ENCODE results near the gene SMOC2. TPM values are rescaled to one million over a fixed set of nuclear protein-coding genes. Genes with fewer than 3 reads are reported as not detected.
"Not testable (repeated sequence)": the region's sequence is repeated elsewhere in the genome, so short reads cannot be mapped to it uniquely, and the experiment has no call there.

The SMOC2 gene
- total RNA-seq, 2 donors from 2014 or later: not detected

DNA sequence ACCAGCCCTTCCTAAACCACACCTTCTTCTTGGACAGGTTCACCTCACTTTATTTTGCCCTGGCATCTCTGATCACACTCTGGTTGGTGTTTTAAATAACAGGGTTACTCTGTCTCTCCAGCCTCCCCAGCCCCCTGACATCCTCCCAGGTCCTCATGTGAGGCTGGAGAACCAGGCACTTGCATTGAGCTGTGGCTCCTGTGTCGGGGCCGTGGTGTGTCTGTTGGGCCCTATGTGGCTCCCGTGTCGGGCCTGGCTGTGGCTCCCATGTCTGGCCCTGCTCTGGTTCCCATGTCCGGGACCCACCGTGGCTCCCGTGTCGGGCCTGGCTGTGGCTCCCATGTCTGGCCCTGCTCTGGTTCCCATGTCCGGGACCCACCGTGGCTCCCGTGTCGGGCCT, 170.0 kb downstream of the SMOC2 start:
- ATAC-seq; H3K9me3 ChIP-seq (ENCODE audit: control insufficient read depth, low read length, poor library complexity, severe bottlenecking); H3K4me1 Mint-ChIP-seq; H3K36me3 Mint-ChIP-seq (ENCODE audit: low read depth); H3K27ac Mint-ChIP-seq; DNase-seq: not testable (repeated sequence)
- Mint-ChIP-seq H3K4me3 (peak overlapping the region; percentile 36), H3K27me3 (peaks cover 10% of the 10 kb centered on the region)

DNA sequence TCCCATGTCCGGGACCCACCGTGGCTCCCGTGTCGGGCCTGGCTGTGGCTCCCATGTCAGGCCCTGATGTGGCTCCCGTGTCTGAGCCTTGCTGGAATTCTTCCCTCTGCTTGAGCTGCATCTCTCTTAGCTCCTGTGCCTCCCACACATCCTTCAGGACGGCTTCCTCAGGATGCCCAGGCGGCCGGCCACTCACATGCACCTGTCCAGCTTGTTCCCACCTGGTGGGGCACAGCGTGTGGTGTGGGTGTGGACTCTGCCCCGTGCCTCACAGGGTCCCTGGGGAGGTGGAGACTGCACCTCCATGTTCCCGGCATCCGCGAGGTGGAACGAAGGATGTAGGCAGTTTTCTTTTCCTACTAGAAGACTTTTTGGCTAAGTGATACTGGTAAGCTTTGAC, 170.7 kb downstream of the SMOC2 start:
- no peaks in the 10 kb centered on the region for H3K4me1 Mint-ChIP-seq
- no peak overlapping the region for H3K4me3 Mint-ChIP-seq
- H3K27ac Mint-ChIP-seq: no peak overlapping the region
- no peaks in the 10 kb centered on the region for H3K36me3 Mint-ChIP-seq (ENCODE audit: low read depth)
- no peak for ATAC-seq
- peaks cover 10% of the 10 kb centered on the region for H3K27me3 Mint-ChIP-seq
- no peaks in the 10 kb centered on the region for H3K9me3 ChIP-seq (ENCODE audit: control insufficient read depth, low read length, poor library complexity, severe bottlenecking)
- DNase-seq: no peak

DNA sequence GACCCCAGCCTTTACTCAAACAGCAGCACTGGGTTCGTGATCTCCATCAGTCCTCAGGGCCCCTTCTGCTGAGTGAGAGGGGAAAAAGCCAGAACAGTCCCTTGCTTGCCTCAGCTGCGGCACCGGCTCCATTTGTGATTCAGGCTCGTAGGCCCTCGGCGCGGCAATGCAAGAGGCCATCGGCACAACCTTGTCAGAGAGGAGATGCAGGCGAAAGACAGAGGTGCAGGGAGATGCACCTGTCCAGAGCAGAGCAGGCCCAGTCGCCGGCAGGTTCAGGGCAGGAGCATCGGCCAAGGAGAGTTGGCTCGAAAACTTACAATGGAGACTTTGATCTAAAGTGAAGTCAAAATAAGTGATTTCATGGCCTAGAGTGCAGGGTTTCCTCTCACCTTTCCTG, 171.6 kb downstream of the SMOC2 start:
- no peak overlapping the region for H3K4me3 Mint-ChIP-seq

DNA sequence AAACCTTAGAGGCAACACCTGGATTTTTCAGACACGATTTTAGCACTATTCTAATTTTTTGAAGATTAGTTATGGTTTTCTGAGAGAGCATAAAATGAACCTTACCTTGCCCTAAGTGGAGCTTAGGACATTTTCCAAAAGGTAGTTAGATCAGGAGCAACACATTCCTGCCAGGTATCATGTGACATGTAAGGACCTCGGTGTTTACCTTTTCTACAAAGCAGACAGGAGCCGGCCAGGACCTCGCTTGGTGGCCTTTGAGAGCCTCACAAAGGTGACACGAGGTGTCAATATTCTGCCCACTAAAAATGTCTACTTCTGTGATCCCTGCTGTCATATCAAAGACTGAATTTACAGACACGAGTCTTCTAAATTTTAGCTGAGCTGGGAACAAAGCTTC, 174.9 kb downstream of the SMOC2 start:
- no peaks in the 10 kb centered on the region for H3K9me3 ChIP-seq (ENCODE audit: control insufficient read depth, low read length, poor library complexity, severe bottlenecking)
- no peak for DNase-seq
- Mint-ChIP-seq H3K4me3 (no peak overlapping the region), H3K27ac (no peak overlapping the region), H3K36me3 (ENCODE audit: low read depth) (no peaks in the 10 kb centered on the region), H3K27me3 (no peaks in the 10 kb centered on the region), H3K4me1 (peaks cover 5% of the 10 kb centered on the region)
- no peak for ATAC-seq

More for the DNA sequence above, 171.6 kb downstream of the SMOC2 start:
- no peak for DNase-seq
- Mint-ChIP-seq H3K27me3 (peaks cover 10% of the 10 kb centered on the region), H3K27ac (no peak overlapping the region), H3K4me1 (no peaks in the 10 kb centered on the region), H3K36me3 (ENCODE audit: low read depth) (no peaks in the 10 kb centered on the region)
- no peaks in the 10 kb centered on the region for H3K9me3 ChIP-seq (ENCODE audit: control insufficient read depth, low read length, poor library complexity, severe bottlenecking)
- ATAC-seq: no peak

DNA sequence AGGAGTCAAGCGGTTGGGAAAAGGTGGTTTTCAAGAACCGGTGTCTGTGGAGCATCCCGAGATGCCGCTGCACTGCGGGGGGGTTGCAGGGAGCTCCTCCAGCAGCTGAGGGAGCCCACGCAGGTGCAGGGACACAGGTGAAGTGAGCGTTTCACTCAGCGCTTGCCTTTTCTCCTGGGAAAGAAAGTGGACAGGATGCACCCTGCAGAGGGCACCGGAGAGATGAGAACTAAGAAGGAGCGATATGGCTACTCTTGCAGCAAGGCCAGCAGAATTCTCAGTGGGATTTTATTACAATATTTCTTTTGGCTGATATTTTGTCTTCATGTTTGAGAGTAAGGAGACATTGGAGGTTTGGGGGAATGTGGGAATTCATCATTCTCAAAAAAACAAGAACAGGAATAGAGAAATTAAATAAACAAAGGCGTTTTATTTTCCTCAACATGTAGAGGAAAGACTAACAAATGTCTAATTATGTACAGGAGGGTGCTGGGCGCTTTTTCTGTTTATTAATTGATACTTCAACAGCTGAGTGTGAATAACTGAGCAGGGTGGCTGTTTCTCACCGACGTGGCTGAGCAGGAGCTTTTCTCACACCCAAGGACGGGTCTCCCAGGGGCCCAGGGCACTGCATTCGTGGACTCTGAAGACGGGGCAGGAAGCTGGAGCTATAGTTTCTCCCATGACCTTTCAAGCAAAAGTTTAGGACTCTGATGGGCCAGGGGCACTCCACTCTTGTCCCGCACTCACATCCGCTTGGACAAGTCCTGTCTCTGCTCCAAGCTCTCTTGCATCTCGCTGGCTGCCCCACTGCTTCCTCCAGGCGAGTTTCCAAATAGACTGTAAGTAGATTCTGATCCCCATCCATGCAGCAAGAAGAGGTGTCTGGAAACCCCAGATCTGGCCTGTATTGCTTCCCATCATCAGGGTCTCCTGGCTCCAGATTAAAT, 176.1 kb downstream of the SMOC2 start:
- Mint-ChIP-seq H3K4me3 (no peak overlapping the region), H3K36me3 (ENCODE audit: low read depth) (no peaks in the 10 kb centered on the region), H3K4me1 (peaks cover 5% of the 10 kb centered on the region), H3K27me3 (no peaks in the 10 kb centered on the region), H3K27ac (no peak overlapping the region)
- no peaks in the 10 kb centered on the region for H3K9me3 ChIP-seq (ENCODE audit: control insufficient read depth, low read length, poor library complexity, severe bottlenecking)
- DNase-seq: no peak
- ATAC-seq: no peak

DNA sequence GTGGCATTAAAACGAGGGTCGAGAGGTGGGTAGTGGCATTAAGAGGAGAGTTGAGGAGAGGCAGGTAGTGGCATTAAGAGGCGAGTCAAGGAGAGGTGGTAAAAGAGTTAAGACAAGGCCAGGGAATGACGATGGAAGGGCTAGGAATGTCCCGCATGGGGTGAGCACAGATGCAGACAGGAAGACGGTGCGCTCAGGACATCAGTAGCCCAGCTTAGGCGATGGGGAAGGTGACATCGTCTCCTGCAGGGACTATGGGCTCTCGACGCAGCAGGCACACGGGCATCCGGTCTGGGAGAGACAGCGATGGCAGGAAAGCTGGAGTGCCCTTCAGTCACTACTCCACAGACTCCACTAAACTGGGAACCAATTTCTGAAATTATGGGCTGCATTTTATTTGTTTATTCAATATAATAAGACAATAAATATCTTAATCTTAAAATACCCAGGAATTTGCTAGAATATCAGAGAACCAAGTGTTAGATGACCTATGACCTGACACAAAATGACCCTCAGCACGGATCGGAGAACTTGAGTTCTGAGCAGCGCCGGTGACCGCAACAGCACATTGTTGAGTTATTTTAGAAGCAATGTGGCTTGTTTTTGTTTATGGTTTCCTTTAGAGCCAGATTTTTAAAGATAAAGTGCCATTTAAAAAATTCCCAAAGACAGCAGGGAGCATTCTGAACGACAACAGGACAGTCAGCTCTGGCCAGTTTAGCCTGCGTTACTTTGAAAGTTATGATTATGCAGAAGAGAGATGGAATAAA, 177.7 kb downstream of the SMOC2 start:
- H3K9me3 ChIP-seq (ENCODE audit: control insufficient read depth, low read length, poor library complexity, severe bottlenecking): no peaks in the 10 kb centered on the region
- no peak overlapping the region for H3K4me3 Mint-ChIP-seq
- H3K36me3 Mint-ChIP-seq (ENCODE audit: low read depth): no peaks in the 10 kb centered on the region
- no peak for DNase-seq
- H3K27me3 Mint-ChIP-seq: no peaks in the 10 kb centered on the region
- peaks cover 5% of the 10 kb centered on the region for H3K4me1 Mint-ChIP-seq
- ATAC-seq: no peak
- no peak overlapping the region for H3K27ac Mint-ChIP-seq

DNA sequence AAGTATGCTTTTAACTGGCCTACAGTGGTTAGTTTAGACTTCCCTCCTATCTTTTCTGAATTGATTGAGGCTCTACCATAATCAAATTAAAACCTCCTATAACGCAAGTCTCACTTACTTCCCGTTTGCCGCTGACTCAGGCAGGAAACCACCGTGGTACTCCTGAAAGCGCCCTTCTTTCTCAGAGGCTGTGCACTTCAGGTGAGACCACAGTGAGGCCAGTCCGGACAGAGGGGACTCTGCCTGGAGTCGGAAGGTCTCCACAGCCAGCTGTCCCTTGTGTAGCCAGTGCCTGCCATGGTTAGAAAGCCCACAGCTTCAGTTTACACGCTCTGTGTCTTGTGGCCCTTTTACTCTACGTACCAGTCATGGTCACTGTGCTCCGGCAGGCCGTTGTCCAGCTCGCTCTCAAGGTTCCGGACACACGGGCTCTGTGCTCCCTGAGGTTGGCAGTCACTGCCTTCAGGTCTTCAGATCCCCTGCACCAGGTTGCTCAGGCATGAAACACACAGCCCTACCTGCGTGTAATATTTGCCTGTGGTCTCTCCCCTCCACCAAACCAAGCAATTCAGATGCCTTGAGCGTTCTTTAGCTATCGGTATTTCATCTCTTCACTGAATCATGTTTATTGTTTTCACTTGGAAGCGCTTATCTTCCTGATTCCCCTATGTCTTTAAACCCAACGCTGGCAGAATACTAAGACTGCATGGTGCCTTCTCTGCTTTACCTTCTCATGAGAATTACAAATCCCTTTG, 178.8 kb downstream of the SMOC2 start:
- DNase-seq: no peak
- peak overlapping the region; percentile 37 for H3K4me3 Mint-ChIP-seq
- H3K9me3 ChIP-seq (ENCODE audit: control insufficient read depth, low read length, poor library complexity, severe bottlenecking): peaks cover 2% of the 10 kb centered on the region
- H3K27me3 Mint-ChIP-seq: no peaks in the 10 kb centered on the region
- peaks cover 5% of the 10 kb centered on the region for H3K4me1 Mint-ChIP-seq
- ATAC-seq: peak; percentile 61
- H3K36me3 Mint-ChIP-seq (ENCODE audit: low read depth): no peaks in the 10 kb centered on the region
- H3K27ac Mint-ChIP-seq: no peak overlapping the region

DNA sequence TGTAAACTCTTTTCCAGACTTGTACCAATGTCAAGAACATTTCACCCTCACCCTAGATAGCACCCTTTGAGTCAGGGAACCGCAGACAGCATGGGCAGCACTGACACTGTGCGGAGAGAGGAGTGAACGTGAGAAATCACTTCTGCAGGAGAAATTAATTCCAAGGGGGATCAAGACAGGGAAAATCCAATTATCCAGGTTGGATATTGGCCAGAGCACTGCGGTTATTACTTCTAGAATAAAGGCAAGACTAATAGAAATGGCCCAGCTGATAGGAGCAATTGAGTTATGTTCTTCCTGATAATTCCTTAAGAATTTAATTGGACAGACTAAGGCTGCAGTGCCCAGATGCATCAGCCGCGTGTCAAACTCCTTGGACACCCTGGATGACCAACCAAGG, 179.6 kb downstream of the SMOC2 start:
- Mint-ChIP-seq H3K36me3 (ENCODE audit: low read depth) (no peaks in the 10 kb centered on the region), H3K27me3 (no peaks in the 10 kb centered on the region), H3K4me1 (peaks cover 5% of the 10 kb centered on the region), H3K27ac (no peak overlapping the region), H3K4me3 (no peak overlapping the region)
- no peak for ATAC-seq
- H3K9me3 ChIP-seq (ENCODE audit: control insufficient read depth, low read length, poor library complexity, severe bottlenecking): peaks cover 2% of the 10 kb centered on the region
- no peak for DNase-seq

DNA sequence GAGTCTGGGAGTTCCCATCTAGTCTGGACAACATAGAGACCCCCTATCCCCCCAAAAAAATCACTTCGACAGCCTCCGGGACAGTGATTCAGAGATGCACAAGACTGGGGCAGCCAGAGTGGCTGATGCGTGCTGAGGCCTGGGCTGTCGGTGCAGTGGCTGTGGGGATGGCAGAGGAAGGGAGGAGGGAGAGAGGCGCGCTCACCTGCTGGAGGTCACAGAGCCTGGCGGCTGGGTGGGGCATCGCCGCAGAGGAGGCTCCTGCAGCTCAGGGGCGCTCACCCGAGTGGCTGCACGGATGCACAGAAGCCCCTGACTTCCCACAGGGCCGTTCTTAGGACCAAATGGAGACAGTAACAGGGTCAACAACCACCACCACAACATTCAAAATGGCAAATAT, 182.8 kb downstream of the SMOC2 start:
- H3K9me3 ChIP-seq (ENCODE audit: control insufficient read depth, low read length, poor library complexity, severe bottlenecking): peaks cover 2% of the 10 kb centered on the region
- Mint-ChIP-seq H3K36me3 (ENCODE audit: low read depth) (no peaks in the 10 kb centered on the region), H3K4me1 (peaks cover 5% of the 10 kb centered on the region), H3K27ac (no peak overlapping the region), H3K27me3 (no peaks in the 10 kb centered on the region), H3K4me3 (no peak overlapping the region)
- no peak for DNase-seq
- no peak for ATAC-seq

DNA sequence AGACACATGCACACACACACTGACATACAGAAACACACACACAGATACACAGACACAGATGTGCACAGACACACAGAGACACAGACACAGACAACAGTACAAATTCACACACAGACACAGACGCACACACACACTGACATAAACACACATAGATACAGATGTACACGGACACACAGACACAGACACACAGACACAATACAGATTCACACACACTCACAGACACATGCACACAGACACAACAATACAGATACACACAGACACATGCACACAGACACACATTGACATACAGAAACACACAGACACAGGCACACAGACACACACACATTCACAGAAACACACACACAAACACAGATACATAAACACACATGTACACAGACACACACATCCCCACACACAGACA, 183.6 kb downstream of the SMOC2 start:
- Mint-ChIP-seq H3K36me3 (ENCODE audit: low read depth) (no peaks in the 10 kb centered on the region), H3K27me3 (no peaks in the 10 kb centered on the region)
- DNase-seq: no peak

DNA sequence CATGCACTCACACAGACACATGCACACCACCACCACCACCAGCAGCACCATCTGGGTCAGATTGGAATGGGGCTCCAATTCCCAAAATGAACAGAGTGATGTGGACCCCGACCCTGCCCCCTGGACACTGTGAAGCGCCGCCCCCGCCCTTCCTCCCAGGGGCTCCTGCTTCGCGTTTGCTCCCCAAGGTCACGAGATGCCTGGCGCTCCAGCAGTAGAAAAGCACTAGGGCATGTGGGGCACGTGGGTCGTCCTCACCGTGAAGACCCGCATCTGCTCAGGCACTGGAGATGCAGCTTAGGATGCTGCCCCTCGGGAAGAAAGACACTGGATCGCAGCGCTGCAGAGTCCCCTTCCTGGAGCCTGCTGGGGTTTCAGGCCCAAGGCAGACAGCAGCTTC, 184.0 kb downstream of the SMOC2 start:
- ATAC-seq: no peak

More for the DNA sequence above, 183.6 kb downstream of the SMOC2 start:
- no peak for ATAC-seq
- H3K4me3 Mint-ChIP-seq: no peak overlapping the region
- peaks cover 4% of the 10 kb centered on the region for H3K4me1 Mint-ChIP-seq
- H3K9me3 ChIP-seq (ENCODE audit: control insufficient read depth, low read length, poor library complexity, severe bottlenecking): peaks cover 2% of the 10 kb centered on the region
- H3K27ac Mint-ChIP-seq: no peak overlapping the region

DNA sequence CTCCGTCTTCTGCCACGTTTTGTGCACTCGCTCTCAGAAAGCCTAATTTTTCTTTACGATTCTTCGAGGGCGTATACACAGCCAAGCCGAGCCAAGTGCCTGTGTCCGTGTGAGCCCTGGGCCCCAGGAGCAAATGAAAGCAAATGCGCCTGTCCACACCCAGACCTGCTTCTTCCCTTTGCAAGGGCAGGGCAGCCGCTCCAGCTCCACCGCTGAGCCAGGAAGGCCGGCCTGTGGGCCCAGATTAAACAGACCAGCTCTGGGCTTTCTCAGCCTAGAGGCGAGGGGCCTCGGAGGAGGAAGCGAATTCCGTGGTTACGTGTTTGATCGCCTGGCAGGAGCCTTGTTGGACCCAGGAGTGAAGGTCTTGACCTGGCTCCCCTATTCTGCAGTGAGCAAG, 184.6 kb downstream of the SMOC2 start:
- Mint-ChIP-seq H3K4me3 (no peak overlapping the region), H3K27me3 (no peaks in the 10 kb centered on the region), H3K36me3 (ENCODE audit: low read depth) (no peaks in the 10 kb centered on the region), H3K4me1 (no peaks in the 10 kb centered on the region), H3K27ac (no peak overlapping the region)
- no peak for DNase-seq
- H3K9me3 ChIP-seq (ENCODE audit: control insufficient read depth, low read length, poor library complexity, severe bottlenecking): peaks cover 2% of the 10 kb centered on the region
- no peak for ATAC-seq

More for the DNA sequence above, 184.0 kb downstream of the SMOC2 start:
- Mint-ChIP-seq H3K27me3 (no peaks in the 10 kb centered on the region), H3K4me3 (no peak overlapping the region), H3K27ac (no peak overlapping the region), H3K4me1 (peaks cover 2% of the 10 kb centered on the region), H3K36me3 (ENCODE audit: low read depth) (no peaks in the 10 kb centered on the region)
- H3K9me3 ChIP-seq (ENCODE audit: control insufficient read depth, low read length, poor library complexity, severe bottlenecking): peaks cover 2% of the 10 kb centered on the region
- no peak for DNase-seq

DNA sequence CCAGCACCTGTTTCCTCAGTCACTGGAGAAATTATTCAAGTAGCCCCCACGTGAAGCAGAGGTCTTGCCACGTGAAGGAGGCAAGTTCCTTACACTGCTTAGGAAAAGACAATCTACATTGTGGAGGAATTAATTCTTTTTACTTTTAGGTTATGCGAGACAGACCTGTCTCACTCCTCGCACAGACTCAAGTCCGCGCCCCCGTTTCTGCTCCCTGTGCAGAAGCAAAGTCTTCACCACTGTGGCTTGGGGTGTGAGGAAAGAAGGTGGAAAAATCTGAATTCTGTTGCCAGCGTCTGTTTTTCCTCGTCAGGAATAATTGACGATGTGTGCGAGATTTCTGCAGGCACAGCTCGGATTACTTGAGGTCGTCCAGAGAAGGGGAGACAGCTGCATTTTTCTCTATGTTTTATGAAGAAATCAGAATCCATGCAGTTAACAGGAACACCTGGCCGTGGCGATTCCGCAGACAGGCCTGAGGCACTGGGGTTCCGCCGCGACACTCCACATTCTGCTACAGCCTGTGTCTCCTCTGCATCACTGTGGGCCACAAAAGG, 185.1 kb downstream of the SMOC2 start:
- H3K4me3 Mint-ChIP-seq: no peak overlapping the region
- peaks cover 2% of the 10 kb centered on the region for H3K9me3 ChIP-seq (ENCODE audit: control insufficient read depth, low read length, poor library complexity, severe bottlenecking)
- no peaks in the 10 kb centered on the region for H3K4me1 Mint-ChIP-seq
- no peaks in the 10 kb centered on the region for H3K36me3 Mint-ChIP-seq (ENCODE audit: low read depth)
- DNase-seq (no peak), ATAC-seq (no peak)
- H3K27ac Mint-ChIP-seq: no peak overlapping the region
- peaks cover 3% of the 10 kb centered on the region for H3K27me3 Mint-ChIP-seq

Data from T-helper 17 cell (primary cell).